ENCODE data around the gene SLC1A2. TPM values are rescaled to one million over a fixed set of nuclear protein-coding genes. Genes with fewer than 3 reads are reported as not detected.

The SLC1A2 gene
- total RNA-seq, 2 donors from 2014 or later = 0.10 to 0.13 TPM

GRCh38 chr11:35403765-35404387 lies 15.5 kb downstream of the SLC1A2 start:
- H3K27ac ChIP-seq = no peak overlapping the region
- TF ChIP-seq CTCF (IDR thresholded peaks at IDR 0.05) = no peak
- H3K4me3 ChIP-seq = no peak overlapping the region
- intact Hi-C loops (cut with DNase I) = loop anchor here (10.0 kb wide), 1 partner anchor 81 kb away; no protein-coding TSS in a partner anchor
- no peak for DNase-seq
- H3K4me1 ChIP-seq = no peaks in the 10 kb centered on the region
- H3K9me3 ChIP-seq = no peaks in the 10 kb centered on the region
- H3K9ac ChIP-seq (ENCODE audit: low read depth in 2 of 2, low read length in 2 of 2) = no peak overlapping the region
- no peaks in the 10 kb centered on the region for H3K27me3 ChIP-seq
- H3K36me3 ChIP-seq = no peaks in the 10 kb centered on the region

- Histone ChIP-seq H3K36me3 (no peaks in the 10 kb centered on the region), H3K27me3 (no peaks in the 10 kb centered on the region), H3K27ac (no peak overlapping the region), H3K9ac (ENCODE audit: low read depth in 2 of 2, low read length in 2 of 2) (no peak overlapping the region), H3K9me3 (no peaks in the 10 kb centered on the region), H3K4me3 (no peak overlapping the region), H3K4me1 (no peaks in the 10 kb centered on the region)
- no peak for DNase-seq
- TF ChIP-seq CTCF (IDR thresholded peaks at IDR 0.05) = no peak
- intact Hi-C loops (cut with DNase I) = loop anchor here (10.0 kb wide), 1 partner anchor 82 kb away; no protein-coding TSS in a partner anchor
Measured at GRCh38 chr11:35402751-35403660, 16.4 kb downstream of the SLC1A2 start.

GRCh38 chr11:35398881-35399280 lies 20.5 kb downstream of the SLC1A2 start:
- H3K27me3 ChIP-seq = no peaks in the 10 kb centered on the region
- no peak for TF ChIP-seq CTCF (IDR thresholded peaks at IDR 0.05)
- no peak overlapping the region for H3K9ac ChIP-seq (ENCODE audit: low read depth in 2 of 2, low read length in 2 of 2)
- no peak overlapping the region for H3K27ac ChIP-seq
- H3K4me3 ChIP-seq = no peak overlapping the region
- no peaks in the 10 kb centered on the region for H3K9me3 ChIP-seq
- no peaks in the 10 kb centered on the region for H3K36me3 ChIP-seq
- no peaks in the 10 kb centered on the region for H3K4me1 ChIP-seq
- intact Hi-C loops (cut with DNase I) = loop anchor here (10.0 kb wide), 1 partner anchor 814 kb away; no protein-coding TSS in a partner anchor
- DNase-seq = no peak

DNA sequence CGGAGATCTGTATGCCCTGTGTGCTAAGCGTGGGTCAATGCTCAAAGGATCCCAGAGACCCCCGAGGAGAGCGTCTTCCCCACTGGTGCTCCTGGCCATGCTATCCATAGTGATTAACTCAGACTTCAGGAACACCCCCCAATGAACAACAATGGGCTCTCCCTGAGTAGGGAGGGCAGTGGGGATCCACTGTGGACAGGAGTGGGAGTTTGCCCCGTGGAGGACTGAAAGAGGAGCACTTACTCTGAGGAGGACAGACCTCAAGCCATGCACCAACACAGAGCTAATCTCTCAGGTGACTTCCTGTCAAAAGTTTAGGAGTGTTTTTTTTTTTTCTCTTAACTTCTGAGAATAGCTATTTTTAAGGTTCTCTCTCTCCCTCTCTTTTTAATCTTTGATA lies 24.4 kb downstream of the SLC1A2 start:
- Histone ChIP-seq H3K9me3 (no peaks in the 10 kb centered on the region), H3K27me3 (no peaks in the 10 kb centered on the region), H3K4me3 (no peak overlapping the region), H3K9ac (ENCODE audit: low read depth in 2 of 2, low read length in 2 of 2) (no peak overlapping the region), H3K4me1 (peaks cover 11% of the 10 kb centered on the region), H3K27ac (no peak overlapping the region), H3K36me3 (no peaks in the 10 kb centered on the region)
- intact Hi-C loops (cut with DNase I) = loop anchor here (5.0 to 10.0 kb wide), 3 partner anchors 398 to 810 kb away; no protein-coding TSS in a partner anchor
- TF ChIP-seq CTCF (IDR thresholded peaks at IDR 0.05) = no peak
- DNase-seq = no peak

DNA sequence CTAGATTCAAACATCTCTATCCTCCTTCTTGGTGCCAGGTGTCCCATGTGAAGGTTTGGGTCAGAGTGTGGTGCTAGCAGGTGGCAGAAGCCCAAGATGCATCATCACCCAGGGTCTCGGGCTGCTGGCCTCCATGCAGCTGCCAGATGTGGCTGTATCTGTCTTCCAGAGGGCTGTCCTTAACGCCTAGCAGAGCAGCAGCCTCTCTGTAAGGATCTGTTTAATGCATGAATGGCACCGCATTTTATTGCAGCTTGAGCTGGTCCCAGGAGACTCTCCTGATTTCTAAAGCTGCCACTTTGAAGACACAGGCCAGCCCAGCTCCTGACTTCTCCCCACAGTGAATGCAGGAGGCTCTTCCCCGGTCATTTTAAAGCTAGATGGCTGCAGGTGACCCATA lies 26.3 kb downstream of the SLC1A2 start:
- DNase-seq = no peak
- Histone ChIP-seq H3K9me3 (no peaks in the 10 kb centered on the region), H3K4me3 (no peak overlapping the region), H3K27me3 (no peaks in the 10 kb centered on the region), H3K36me3 (no peaks in the 10 kb centered on the region), H3K27ac (no peak overlapping the region), H3K4me1 (peaks cover 11% of the 10 kb centered on the region), H3K9ac (ENCODE audit: low read depth in 2 of 2, low read length in 2 of 2) (no peak overlapping the region)
- intact Hi-C loops (cut with DNase I) = loop anchor here (5.0 to 10.0 kb wide), 3 partner anchors 396 to 808 kb away; no protein-coding TSS in a partner anchor
- no peak for TF ChIP-seq CTCF (IDR thresholded peaks at IDR 0.05)
